Fibroblast of the aortic adventitia (primary cell): ENCODE results near the gene AFF3. TPM values are rescaled to one million over a fixed set of nuclear protein-coding genes. Genes with fewer than 3 reads are reported as not detected.

Experiments
- DNase-seq: peaks from one replicate; pipeline ENCODE4 v3.0.0-alpha.2; 2010; ENCODE audit warnings: low read depth
- H3K4me3 ChIP-seq: 2 replicates; pipeline ENCODE4 v1.5.1; 2011; ENCODE audit warnings: low read depth, mild to moderate bottlenecking, control low read depth, low read length, moderate library complexity
- total RNA-seq: library from RNA; depleted of rRNA; stranded (reverse); fragments of >200 nt; gene quantifications from 2 replicates; pipeline ENCODE4 v1.2.3, GENCODE V29; 2012; ENCODE audit warnings: low replicate concordance
- TF ChIP-seq, protein P1 (sequence below): IDR thresholded peaks from 2 replicates; pipeline ENCODE4 v1.5.1; 2011; ENCODE audit warnings: mild to moderate bottlenecking, low read length, control low read depth, inconsistent platforms; ENCODE audit not compliant: insufficient read depth

The AFF3 gene
- total RNA-seq, 1 donor = 4.2 TPM

- H3K4me3 ChIP-seq = no peak overlapping the region
- TF ChIP-seq, protein P1, sequence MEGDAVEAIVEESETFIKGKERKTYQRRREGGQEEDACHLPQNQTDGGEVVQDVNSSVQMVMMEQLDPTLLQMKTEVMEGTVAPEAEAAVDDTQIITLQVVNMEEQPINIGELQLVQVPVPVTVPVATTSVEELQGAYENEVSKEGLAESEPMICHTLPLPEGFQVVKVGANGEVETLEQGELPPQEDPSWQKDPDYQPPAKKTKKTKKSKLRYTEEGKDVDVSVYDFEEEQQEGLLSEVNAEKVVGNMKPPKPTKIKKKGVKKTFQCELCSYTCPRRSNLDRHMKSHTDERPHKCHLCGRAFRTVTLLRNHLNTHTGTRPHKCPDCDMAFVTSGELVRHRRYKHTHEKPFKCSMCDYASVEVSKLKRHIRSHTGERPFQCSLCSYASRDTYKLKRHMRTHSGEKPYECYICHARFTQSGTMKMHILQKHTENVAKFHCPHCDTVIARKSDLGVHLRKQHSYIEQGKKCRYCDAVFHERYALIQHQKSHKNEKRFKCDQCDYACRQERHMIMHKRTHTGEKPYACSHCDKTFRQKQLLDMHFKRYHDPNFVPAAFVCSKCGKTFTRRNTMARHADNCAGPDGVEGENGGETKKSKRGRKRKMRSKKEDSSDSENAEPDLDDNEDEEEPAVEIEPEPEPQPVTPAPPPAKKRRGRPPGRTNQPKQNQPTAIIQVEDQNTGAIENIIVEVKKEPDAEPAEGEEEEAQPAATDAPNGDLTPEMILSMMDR = no peak
- no peak for DNase-seq
Observed at GRCh38 chr2:99789849-99790248, 352.5 kb downstream of the AFF3 start.

DNA sequence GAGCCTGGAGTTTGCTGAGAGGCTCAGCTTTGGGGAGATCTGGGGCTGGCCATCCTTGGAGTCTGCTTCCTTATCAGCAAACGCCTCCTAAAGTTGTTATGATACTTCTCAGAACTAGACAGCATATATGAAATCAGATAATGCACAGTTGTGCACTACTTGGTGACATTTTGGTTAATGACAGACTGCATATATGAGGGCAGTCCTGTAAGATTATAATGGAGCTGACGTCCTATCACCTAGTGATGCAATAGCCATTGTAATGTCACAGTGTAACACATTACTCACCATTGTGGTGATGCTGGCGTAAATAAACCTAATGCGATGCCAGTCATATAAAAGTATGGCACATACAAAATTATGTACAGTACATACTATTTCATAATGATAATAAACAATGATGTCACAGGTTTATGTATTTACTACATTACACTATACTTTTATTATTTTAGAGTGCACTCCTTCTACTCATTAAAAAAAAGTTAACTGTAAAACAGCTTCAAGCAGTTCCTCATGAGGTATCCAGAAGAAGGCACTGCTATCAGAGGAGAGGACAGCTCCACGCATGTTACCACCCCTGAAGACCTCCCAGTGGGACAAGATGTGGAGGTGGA, 354.5 kb downstream of the AFF3 start:
- H3K4me3 ChIP-seq = no peak overlapping the region
- DNase-seq = no peak
- TF ChIP-seq, protein P1 = no peak

- TF ChIP-seq, protein P1 = no peak
- no peak overlapping the region for H3K4me3 ChIP-seq
- no peak for DNase-seq
Observed at GRCh38 chr2:99786636-99787390, 355.6 kb downstream of the AFF3 start.

DNA sequence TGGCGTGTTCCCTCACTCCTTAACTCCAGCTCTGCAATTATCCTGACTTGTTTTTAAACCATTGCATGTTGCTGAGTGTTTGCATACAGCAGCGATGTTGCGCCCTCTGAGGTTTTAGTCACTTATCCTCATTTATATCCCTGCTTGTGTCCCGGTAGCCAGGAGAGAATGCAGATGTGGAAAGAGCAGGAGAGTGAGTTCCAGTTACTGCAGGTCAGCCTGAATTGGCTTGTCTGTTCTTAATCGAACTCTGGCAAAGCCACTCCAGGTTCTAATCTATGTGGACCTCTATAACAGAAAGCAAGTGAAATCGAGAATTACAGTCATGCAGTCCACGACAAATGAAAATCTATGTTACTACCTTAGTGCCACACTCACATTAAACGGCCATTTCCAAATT, 357.4 kb downstream of the AFF3 start:
- DNase-seq = no peak
- TF ChIP-seq, protein P1 = no peak
- H3K4me3 ChIP-seq = no peak overlapping the region

GRCh38 chr2:99784282-99784681, 358.1 kb downstream of the AFF3 start:
- TF ChIP-seq, protein P1 = no peak
- H3K4me3 ChIP-seq = no peak overlapping the region
- no peak for DNase-seq

- H3K4me3 ChIP-seq = no peak overlapping the region
- TF ChIP-seq, protein P1 = no peak
- DNase-seq = no peak
Observed at GRCh38 chr2:99780276-99780675, 362.1 kb downstream of the AFF3 start.
